Body of pancreas (tissue), 4 donors: ENCODE data around the gene INVS.

ENCODE experiments used
- POLR2A ChIP-seq, 3 donors: fragments of 450-650 bp; IDR thresholded peaks; one replicate each; pipeline ENCODE4 v1.6.1; 2016; ENCODE audit warnings: antibody characterized with exemption in 3 of 3, mild to moderate bottlenecking in 2 of 3
- TF ChIP-seq, protein P1 (sequence below), 7 experiments: fragments of 450-650 bp in 4 of 7; fragments of 200-600 bp in 3 of 7; sonication (generic) in 3 of 7; IDR thresholded peaks; one replicate each; pipeline ENCODE4 v1.5.1; 2016 to 2019; ENCODE audit warnings: antibody characterized with exemption in 7 of 7

DNA sequence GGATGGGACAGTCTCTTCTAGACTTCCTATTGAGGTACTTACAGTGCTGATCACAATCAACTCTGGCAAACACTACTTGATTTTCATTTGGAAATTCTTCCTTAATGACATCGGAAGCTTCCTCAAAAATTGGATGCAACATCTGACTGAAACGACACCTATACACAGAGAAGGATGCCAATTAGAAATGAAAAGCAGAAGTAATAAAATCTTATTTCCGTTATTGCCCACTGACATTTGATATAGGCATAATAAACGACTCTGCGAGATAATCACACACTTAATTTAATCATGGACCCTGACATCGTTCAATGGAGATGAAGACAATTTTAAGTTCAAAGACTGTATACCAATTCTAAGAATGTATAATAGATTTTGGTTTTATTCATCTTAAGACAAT is 46.7 kb upstream of the INVS start:
- TF ChIP-seq, protein P1, sequence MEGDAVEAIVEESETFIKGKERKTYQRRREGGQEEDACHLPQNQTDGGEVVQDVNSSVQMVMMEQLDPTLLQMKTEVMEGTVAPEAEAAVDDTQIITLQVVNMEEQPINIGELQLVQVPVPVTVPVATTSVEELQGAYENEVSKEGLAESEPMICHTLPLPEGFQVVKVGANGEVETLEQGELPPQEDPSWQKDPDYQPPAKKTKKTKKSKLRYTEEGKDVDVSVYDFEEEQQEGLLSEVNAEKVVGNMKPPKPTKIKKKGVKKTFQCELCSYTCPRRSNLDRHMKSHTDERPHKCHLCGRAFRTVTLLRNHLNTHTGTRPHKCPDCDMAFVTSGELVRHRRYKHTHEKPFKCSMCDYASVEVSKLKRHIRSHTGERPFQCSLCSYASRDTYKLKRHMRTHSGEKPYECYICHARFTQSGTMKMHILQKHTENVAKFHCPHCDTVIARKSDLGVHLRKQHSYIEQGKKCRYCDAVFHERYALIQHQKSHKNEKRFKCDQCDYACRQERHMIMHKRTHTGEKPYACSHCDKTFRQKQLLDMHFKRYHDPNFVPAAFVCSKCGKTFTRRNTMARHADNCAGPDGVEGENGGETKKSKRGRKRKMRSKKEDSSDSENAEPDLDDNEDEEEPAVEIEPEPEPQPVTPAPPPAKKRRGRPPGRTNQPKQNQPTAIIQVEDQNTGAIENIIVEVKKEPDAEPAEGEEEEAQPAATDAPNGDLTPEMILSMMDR (IDR thresholded peaks at IDR 0.05), result no peak
- no peak for TF ChIP-seq POLR2A (IDR thresholded peaks at IDR 0.05)
